IMR-90 (cell line): Measurements from ENCODE around the gene TRPM3. TPM values are rescaled to one million over a fixed set of nuclear protein-coding genes. Genes with fewer than 3 reads are reported as not detected.

Experiments
- ATAC-seq: fragments of 200-7000 bp; cut with Tn5 transposase; 2 replicates; pipeline ENCODE4 v1.9.1; 2020; ENCODE audit warnings: low read depth, mild to moderate bottlenecking, moderate library complexity
- BruUV-seq: library from RNA; stranded (reverse); fragments of 400-500 nt; replicated peaks from 2 replicates; lab custom pipeline; 2021; lab: Mats Ljungman, UMichigan
- CTCF ChIA-PET: fragments of 300-600 bp; formaldehyde crosslinking; extraction: SDS; loops from one replicate; lab custom pipeline; 2021; ENCODE audit warnings: antibody characterized with exemption; lab: Yijun Ruan, JAX
- POLR2A ChIA-PET: fragments of 300-600 bp; sonication (Branson Sonifier 250); formaldehyde crosslinking; loops from one replicate; lab custom pipeline; 2022; ENCODE audit warnings: antibody characterized with exemption; ENCODE audit not compliant: unreplicated experiment; lab: Charles Lee
- DNase-seq: peaks from one replicate; pipeline ENCODE4 v3.0.0; 2013
- H2AFZ ChIP-seq: replicated peaks from 2 replicates; pipeline ENCODE3; 2013; ENCODE audit warnings: low read length, mild to moderate bottlenecking; ENCODE audit not compliant: poor library complexity
- H2AK5ac ChIP-seq: 2 replicates; pipeline ENCODE4 v1.6.1; 2013; ENCODE audit warnings: low read depth, low read length, inconsistent platforms
- H2AK9ac ChIP-seq: replicated peaks from 2 replicates; pipeline ENCODE3; 2013; ENCODE audit warnings: mild to moderate bottlenecking, low read depth, low read length, moderate library complexity; ENCODE audit not compliant: poor library complexity
- H2BK120ac ChIP-seq: 2 replicates; pipeline ENCODE4 v1.6.1; 2013; ENCODE audit warnings: low read depth, low read length, inconsistent platforms
- H2BK15ac ChIP-seq: 3 replicates; pipeline ENCODE4 v1.6.1; 2013; ENCODE audit warnings: low read depth, low read length, inconsistent platforms
- H2BK20ac ChIP-seq: 2 replicates; pipeline ENCODE4 v1.6.1; 2013; ENCODE audit warnings: low read depth, mild to moderate bottlenecking, inconsistent platforms, low read length, moderate library complexity
- H2BK5ac ChIP-seq: 2 replicates; pipeline ENCODE4 v1.6.1; 2013; ENCODE audit warnings: mild to moderate bottlenecking, low read depth, low read length, inconsistent platforms; ENCODE audit not compliant: poor library complexity, severe bottlenecking
- H3K14ac ChIP-seq: replicated peaks from 2 replicates; pipeline ENCODE4 v1.6.1; 2013; ENCODE audit warnings: low read depth, low read length, inconsistent platforms
- H3K18ac ChIP-seq: 2 replicates; pipeline ENCODE4 v1.6.1; 2013; ENCODE audit warnings: low read depth, low read length, control low read depth
- H3K23ac ChIP-seq: 2 replicates; pipeline ENCODE4 v1.6.1; 2013; ENCODE audit warnings: low read depth, low read length, inconsistent platforms
- H3K27ac ChIP-seq: 2 replicates; pipeline ENCODE4 v1.5.1; 2013; ENCODE audit warnings: mild to moderate bottlenecking, control low read depth, low read length; ENCODE audit not compliant: insufficient read depth
- H3K27me3 ChIP-seq: 2 replicates; pipeline ENCODE4 v1.6.1; 2013; ENCODE audit warnings: low read length; ENCODE audit not compliant: control insufficient read depth, insufficient read depth
- H3K36me3 ChIP-seq: 2 replicates; pipeline ENCODE4 v1.6.1; 2013; ENCODE audit warnings: low read length, mixed read lengths; ENCODE audit not compliant: control insufficient read depth, insufficient read depth
- H3K4ac ChIP-seq: 2 replicates; pipeline ENCODE4 v1.6.1; 2013; ENCODE audit warnings: low read depth, low read length, inconsistent platforms
- H3K4me1 ChIP-seq: 2 replicates; pipeline ENCODE4 v1.6.1; 2013; ENCODE audit warnings: low read length, mixed read lengths; ENCODE audit not compliant: control insufficient read depth, insufficient read depth
- H3K4me2 ChIP-seq: 2 replicates; pipeline ENCODE4 v1.6.1; 2013; ENCODE audit warnings: low read depth, mild to moderate bottlenecking, control low read depth, low read length, moderate library complexity
- H3K4me3 ChIP-seq: 2 replicates; pipeline ENCODE4 v1.5.1; 2013; ENCODE audit warnings: low read depth, mild to moderate bottlenecking, control low read depth, low read length, moderate library complexity; ENCODE audit not compliant: insufficient read depth
- H3K56ac ChIP-seq: 2 replicates; pipeline ENCODE4 v1.6.1; 2013; ENCODE audit warnings: low read length, inconsistent platforms; ENCODE audit not compliant: insufficient read depth; ENCODE audit errors: extremely low read depth
- H3K79me1 ChIP-seq, 2 experiments: 2 replicates each; pipeline ENCODE4 v1.6.1; 2013; ENCODE audit warnings: low read length in 2 of 2, inconsistent platforms in 1 of 2, low read depth in 1 of 2
- H3K9ac ChIP-seq: 2 replicates; pipeline ENCODE4 v1.6.1; 2013; ENCODE audit warnings: low read depth, low read length, control low read depth
- H3K9me1 ChIP-seq: 2 replicates; pipeline ENCODE4 v1.6.1; 2013; ENCODE audit warnings: low read length, inconsistent platforms; ENCODE audit not compliant: insufficient read depth
- H3K9me3 ChIP-seq: 2 replicates; pipeline ENCODE4 v1.6.1; 2013; ENCODE audit warnings: low read length; ENCODE audit not compliant: control insufficient read depth, insufficient read depth
- H4K20me1 ChIP-seq: 2 replicates; pipeline ENCODE4 v1.6.1; 2013; ENCODE audit warnings: low read length, inconsistent platforms; ENCODE audit not compliant: insufficient read depth
- H4K5ac ChIP-seq: 2 replicates; pipeline ENCODE4 v1.6.1; 2013; ENCODE audit warnings: mild to moderate bottlenecking, low read depth, low read length, control low read depth
- H4K8ac ChIP-seq, 2 experiments: 2 replicates each; pipeline ENCODE4 v1.6.1; 2013; ENCODE audit warnings: low read depth in 2 of 2, low read length in 2 of 2, control low read depth in 1 of 2, inconsistent platforms in 1 of 2
- H4K91ac ChIP-seq: 2 replicates; pipeline ENCODE4 v1.6.1; 2013; ENCODE audit warnings: low read depth, low read length, inconsistent platforms; ENCODE audit not compliant: insufficient read depth
- BHLHE40 ChIP-seq: fragments of 150-350 bp; IDR thresholded peaks from 2 replicates; pipeline ENCODE4 v1.6.1; 2016; ENCODE audit warnings: mild to moderate bottlenecking, low read depth, low read length
- CHD1 ChIP-seq: IDR thresholded peaks from 2 replicates; pipeline ENCODE4 v1.6.1; 2012; ENCODE audit warnings: low read depth, low read length, improper control_type of control experiment
- FOS ChIP-seq: fragments of 150-350 bp; IDR thresholded peaks from 2 replicates; pipeline ENCODE4 v1.6.1; 2016; ENCODE audit warnings: low read depth, low read length
- MAFK ChIP-seq: IDR thresholded peaks from 2 replicates; pipeline ENCODE4 v1.6.1; 2012; ENCODE audit warnings: low read depth, low read length, improper control_type of control experiment
- MAZ ChIP-seq: IDR thresholded peaks from 2 replicates; pipeline ENCODE4 v1.6.1; 2012; ENCODE audit warnings: low read depth, mild to moderate bottlenecking, low read length, improper control_type of control experiment, moderate library complexity, borderline replicate concordance
- MXI1 ChIP-seq: IDR thresholded peaks from 2 replicates; pipeline ENCODE4 v1.6.1; 2012; ENCODE audit warnings: low read depth, mild to moderate bottlenecking, low read length, moderate library complexity, borderline replicate concordance
- POLR2A ChIP-seq: IDR thresholded peaks from 2 replicates; pipeline ENCODE4 v1.6.1; 2012; ENCODE audit warnings: mild to moderate bottlenecking, low read depth, low read length
- RAD21 ChIP-seq: IDR thresholded peaks from 2 replicates; pipeline ENCODE4 v1.6.1; 2012; ENCODE audit warnings: low read length, improper control_type of control experiment
- RCOR1 ChIP-seq: IDR thresholded peaks from 2 replicates; pipeline ENCODE4 v1.6.1; 2012; ENCODE audit warnings: mild to moderate bottlenecking, low read length, improper control_type of control experiment; ENCODE audit not compliant: insufficient replicate concordance
- RFX5 ChIP-seq: IDR thresholded peaks from 2 replicates; pipeline ENCODE4 v1.8.0; 2012; ENCODE audit warnings: low read depth, mild to moderate bottlenecking, low read length, moderate library complexity
- SMC3 ChIP-seq: fragments of 150-350 bp; IDR thresholded peaks from 2 replicates; pipeline ENCODE4 v1.6.1; 2016; ENCODE audit warnings: low read depth, mild to moderate bottlenecking, antibody characterized with exemption, low read length, moderate library complexity
- WGBS, 2 experiments: methylation state at CpG; one replicate each; pipeline versions ENCODE4 v1.1.5 to v1.1.7; 2013; ENCODE audit warnings: missing lambda C conversion rate in 2 of 2; ENCODE audit not compliant: insufficient read length in 1 of 2; ENCODE audit errors: extremely low coverage in 2 of 2; 5-methylcytosine and 5-hydroxymethylcytosine counted together
- dilution Hi-C: fragments of 300-500 bp; cut with HindIII; formaldehyde crosslinking; loops from one replicate; pipeline ENCODE4 v1.14.3; 2018; ENCODE audit warnings: low sequenced_read_pairs; ENCODE audit not compliant: unreplicated experiment
- in situ Hi-C: fragments of 300-500 bp; cut with MboI; formaldehyde crosslinking; loops from 3 replicates; pipeline ENCODE4 v1.14.3; 2019; ENCODE audit warnings: low sequenced_read_pairs, inconsistent platforms, mixed read lengths
- intact Hi-C: fragments of 100-400 bp; cut with micrococcal nuclease; formaldehyde crosslinking; loops from 2 replicates; pipeline ENCODE4 v1.10.0; 2022
- polyA plus RNA-seq, 3 experiments: library from polyadenylated mRNA; depleted of rRNA; stranded (reverse); fragments of >200 nt; gene quantifications; 2 replicates each; pipeline ENCODE4 v1.2.3, GENCODE V29; 2012; ENCODE audit warnings: low replicate concordance in 1 of 3
- total RNA-seq: library from RNA; depleted of rRNA; stranded (reverse); fragments of >200 nt; gene quantifications from 2 replicates; pipeline ENCODE4 v1.2.3, GENCODE V29; 2012
- TF ChIP-seq, protein P1 (sequence below): conservative IDR thresholded peaks from 2 replicates; pipeline ENCODE4 v1.5.1; 2012; ENCODE audit warnings: mild to moderate bottlenecking, low read depth, low read length, improper control_type of control experiment
- TF ChIP-seq, protein P2 (sequence below): fragments of 150-350 bp; IDR thresholded peaks from 2 replicates; pipeline ENCODE4 v1.6.1; 2016; ENCODE audit warnings: low read depth, mild to moderate bottlenecking, low read length, moderate library complexity, borderline replicate concordance

TRPM3 gene
- total and polyA plus RNA-seq, 2 of the 4 experiments (the other 2 are of a cell fraction) = not detected

DNA sequence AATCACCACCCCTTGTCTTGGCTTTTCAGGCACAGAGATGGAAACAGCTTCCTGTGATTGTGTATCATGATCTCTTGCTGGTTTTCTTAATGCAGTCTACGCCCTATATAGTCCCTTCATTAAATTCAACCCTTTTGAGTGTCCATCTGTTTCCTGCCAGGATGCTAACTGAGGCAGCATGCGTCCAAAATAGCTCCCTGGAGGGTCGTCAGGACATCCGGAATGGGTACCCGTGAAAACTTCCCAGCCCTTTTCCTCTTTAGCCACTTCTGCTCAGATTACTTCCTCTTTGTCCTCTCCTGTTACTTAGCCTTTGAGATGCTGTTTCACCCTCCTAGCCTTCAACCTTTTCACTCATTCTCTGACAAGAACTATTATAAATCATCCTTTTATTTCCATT lies 627.2 kb downstream of the TRPM3 start:
- ChIA-PET CTCF (no interaction called here), POLR2A (no interaction called here)
- Histone ChIP-seq H2BK5ac (no peak overlapping the region), H4K8ac (no peak overlapping the region), H2BK20ac (no peak overlapping the region), H3K36me3 (no peaks in the 10 kb centered on the region), H3K79me1 (no peaks in the 10 kb centered on the region), H4K5ac (no peak overlapping the region), H3K9me1 (peaks cover 8% of the 10 kb centered on the region), H3K23ac (no peak overlapping the region), H3K9ac (no peak overlapping the region), H3K4me2 (no peak overlapping the region), H3K18ac (no peak overlapping the region), H3K4me1 (0 out of 2 replicates have a peak, but pooled peaks cover 2% of the 10 kb centered on the region), H2AFZ (no peak overlapping the region), H3K4me3 (no peak overlapping the region), H3K14ac (no peak overlapping the region), H2AK5ac (no peak overlapping the region), H3K27me3 (no peaks in the 10 kb centered on the region), H3K56ac (no peak overlapping the region), H2AK9ac (no peak overlapping the region), H3K4ac (no peak overlapping the region), H3K27ac (no peak overlapping the region), H2BK15ac (no peak overlapping the region), H3K9me3 (no peaks in the 10 kb centered on the region), H4K20me1 (no peaks in the 10 kb centered on the region), H2BK120ac (no peak overlapping the region), H4K91ac (no peak overlapping the region)
- intact Hi-C loops = no loop called here
- WGBS, 2 experiments = 91% methylated on average over 5 of the region's 5 CpGs; no CpG with 5 or more reads in 1 of the 2 experiments
- TF ChIP-seq MAFK = no peak
- TF ChIP-seq MAZ = no peak
- TF ChIP-seq SMC3 = no peak
- no peak for TF ChIP-seq POLR2A
- TF ChIP-seq RFX5 = no peak
- no peak for TF ChIP-seq FOS
- TF ChIP-seq BHLHE40 = no peak
- TF ChIP-seq RCOR1 = no peak
- no peak for TF ChIP-seq MXI1
- no peak for TF ChIP-seq CHD1
- TF ChIP-seq, protein P1, sequence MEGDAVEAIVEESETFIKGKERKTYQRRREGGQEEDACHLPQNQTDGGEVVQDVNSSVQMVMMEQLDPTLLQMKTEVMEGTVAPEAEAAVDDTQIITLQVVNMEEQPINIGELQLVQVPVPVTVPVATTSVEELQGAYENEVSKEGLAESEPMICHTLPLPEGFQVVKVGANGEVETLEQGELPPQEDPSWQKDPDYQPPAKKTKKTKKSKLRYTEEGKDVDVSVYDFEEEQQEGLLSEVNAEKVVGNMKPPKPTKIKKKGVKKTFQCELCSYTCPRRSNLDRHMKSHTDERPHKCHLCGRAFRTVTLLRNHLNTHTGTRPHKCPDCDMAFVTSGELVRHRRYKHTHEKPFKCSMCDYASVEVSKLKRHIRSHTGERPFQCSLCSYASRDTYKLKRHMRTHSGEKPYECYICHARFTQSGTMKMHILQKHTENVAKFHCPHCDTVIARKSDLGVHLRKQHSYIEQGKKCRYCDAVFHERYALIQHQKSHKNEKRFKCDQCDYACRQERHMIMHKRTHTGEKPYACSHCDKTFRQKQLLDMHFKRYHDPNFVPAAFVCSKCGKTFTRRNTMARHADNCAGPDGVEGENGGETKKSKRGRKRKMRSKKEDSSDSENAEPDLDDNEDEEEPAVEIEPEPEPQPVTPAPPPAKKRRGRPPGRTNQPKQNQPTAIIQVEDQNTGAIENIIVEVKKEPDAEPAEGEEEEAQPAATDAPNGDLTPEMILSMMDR = no peak
- no peak for TF ChIP-seq RAD21
- TF ChIP-seq, protein P2, sequence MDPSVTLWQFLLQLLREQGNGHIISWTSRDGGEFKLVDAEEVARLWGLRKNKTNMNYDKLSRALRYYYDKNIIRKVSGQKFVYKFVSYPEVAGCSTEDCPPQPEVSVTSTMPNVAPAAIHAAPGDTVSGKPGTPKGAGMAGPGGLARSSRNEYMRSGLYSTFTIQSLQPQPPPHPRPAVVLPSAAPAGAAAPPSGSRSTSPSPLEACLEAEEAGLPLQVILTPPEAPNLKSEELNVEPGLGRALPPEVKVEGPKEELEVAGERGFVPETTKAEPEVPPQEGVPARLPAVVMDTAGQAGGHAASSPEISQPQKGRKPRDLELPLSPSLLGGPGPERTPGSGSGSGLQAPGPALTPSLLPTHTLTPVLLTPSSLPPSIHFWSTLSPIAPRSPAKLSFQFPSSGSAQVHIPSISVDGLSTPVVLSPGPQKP = no peak
- no peak for ATAC-seq
- no TSS peak for BruUV-seq
- dilution Hi-C loops = no loop called here
- in situ Hi-C loops = no loop called here
- DNase-seq = no peak
